Nephron (organoid): Measurements from ENCODE around the gene ZNF646.

Experiments used
- H3K27ac Mint-ChIP-seq, 3 experiments: 2 replicates each; pipeline ENCODE4 v1.8.0; 2020; ENCODE audit warnings: mixed read lengths in 3 of 3, mild to moderate bottlenecking in 2 of 3, moderate library complexity in 1 of 3
- H3K27me3 Mint-ChIP-seq: 2 replicates; pipeline ENCODE4 v1.8.0; 2021; ENCODE audit warnings: low read depth, mild to moderate bottlenecking, moderate library complexity, mixed read lengths
- H3K36me3 Mint-ChIP-seq: 2 replicates; pipeline ENCODE4 v1.8.0; 2020; ENCODE audit warnings: low read depth, mixed read lengths
- H3K4me1 Mint-ChIP-seq: 2 replicates; pipeline ENCODE4 v1.8.0; 2020; ENCODE audit warnings: mixed read lengths
- H3K4me3 Mint-ChIP-seq, 3 experiments: 2 replicates each; pipeline ENCODE4 v1.8.0; 2020; ENCODE audit warnings: mild to moderate bottlenecking in 3 of 3, mixed read lengths in 3 of 3, moderate library complexity in 2 of 3
- H3K9me3 Mint-ChIP-seq: 2 replicates; pipeline ENCODE4 v1.8.0; 2020; ENCODE audit warnings: mixed read lengths
- CTCF ChIP-seq, 3 experiments: fragments of 200-600 bp; sonication (generic); IDR thresholded peaks; one replicate each; pipeline ENCODE4 v1.5.0; 2021; ENCODE audit warnings: antibody characterized with exemption in 3 of 3; ENCODE audit not compliant: unreplicated experiment in 3 of 3

Gene ZNF646

GRCh38 chr16:31083556-31083955 lies 9.3 kb downstream of the ZNF646 start:
- Mint-ChIP-seq H3K4me3 (no peak overlapping the region), H3K36me3 (peaks cover 26% of the 10 kb centered on the region), H3K27me3 (peaks cover 3% of the 10 kb centered on the region), H3K9me3 (no peaks in the 10 kb centered on the region), H3K27ac (no peak overlapping the region), H3K4me1 (peaks cover 21% of the 10 kb centered on the region)
- TF ChIP-seq CTCF (IDR thresholded peaks at IDR 0.05; ENCODE audit: unreplicated experiment in 3 of 3): no peak

- H3K27ac Mint-ChIP-seq: no peak overlapping the region
- no peak for TF ChIP-seq CTCF (IDR thresholded peaks at IDR 0.05; ENCODE audit: unreplicated experiment in 3 of 3)
- H3K4me3 Mint-ChIP-seq: no peak overlapping the region
- H3K36me3 Mint-ChIP-seq: peaks cover 22% of the 10 kb centered on the region
- H3K9me3 Mint-ChIP-seq: no peaks in the 10 kb centered on the region
- peaks cover 21% of the 10 kb centered on the region for H3K4me1 Mint-ChIP-seq
- H3K27me3 Mint-ChIP-seq: peaks cover 3% of the 10 kb centered on the region
Measured at GRCh38 chr16:31083981-31084380, 9.8 kb downstream of the ZNF646 start.

- peak overlapping the region in 2 of 3 experiments; percentile 85 to 91 for H3K27ac Mint-ChIP-seq
- peaks cover 16% of the 10 kb centered on the region for H3K36me3 Mint-ChIP-seq
- H3K27me3 Mint-ChIP-seq: peaks cover 3% of the 10 kb centered on the region
- H3K4me3 Mint-ChIP-seq: peak overlapping the region in 1 of 3 experiments; percentile 78
- no peaks in the 10 kb centered on the region for H3K9me3 Mint-ChIP-seq
- peaks cover 21% of the 10 kb centered on the region for H3K4me1 Mint-ChIP-seq
- TF ChIP-seq CTCF (IDR thresholded peaks at IDR 0.05; ENCODE audit: unreplicated experiment in 3 of 3): no peak
Measured at GRCh38 chr16:31084584-31085302, 10.5 kb downstream of the ZNF646 start.

- Mint-ChIP-seq H3K27me3 (peaks cover 3% of the 10 kb centered on the region), H3K9me3 (no peaks in the 10 kb centered on the region)
Measured at GRCh38 chr16:31085411-31085810, 11.2 kb downstream of the ZNF646 start.

GRCh38 chr16:31085873-31086628 lies 11.8 kb downstream of the ZNF646 start:
- Mint-ChIP-seq H3K27me3 (peaks cover 3% of the 10 kb centered on the region), H3K4me1 (peaks cover 21% of the 10 kb centered on the region), H3K9me3 (no peaks in the 10 kb centered on the region), H3K27ac (peak overlapping the region; percentile 74 to 91 (median 85)), H3K4me3 (peak overlapping the region in 2 of 3 experiments; percentile 20 to 78), H3K36me3 (peaks cover 16% of the 10 kb centered on the region)
- no peak for TF ChIP-seq CTCF (IDR thresholded peaks at IDR 0.05; ENCODE audit: unreplicated experiment in 3 of 3)

More at GRCh38 chr16:31085411-31085810, 11.2 kb downstream of the ZNF646 start:
- peak overlapping the region in 2 of 3 experiments; percentile 20 to 78 for H3K4me3 Mint-ChIP-seq
- peaks cover 21% of the 10 kb centered on the region for H3K4me1 Mint-ChIP-seq
- H3K27ac Mint-ChIP-seq: peak overlapping the region; percentile 74 to 91 (median 85)
- H3K36me3 Mint-ChIP-seq: peaks cover 15% of the 10 kb centered on the region
- no peak for TF ChIP-seq CTCF (IDR thresholded peaks at IDR 0.05; ENCODE audit: unreplicated experiment in 3 of 3)
